ENCODE results near the gene TMEM236.

GRCh38 chr10:17816199-17816598 is 64.2 kb downstream of the TMEM236 start:
- TF ChIP-seq TAF1 (IDR thresholded peaks at IDR 0.05; ENCODE audit: borderline replicate concordance, low read depth, low read length): no peak
- no peak for TF ChIP-seq CTCF (IDR thresholded peaks at IDR 0.05)
- TF ChIP-seq USF2 (IDR thresholded peaks at IDR 0.05; ENCODE audit: borderline replicate concordance, low read depth, low read length): no peak
- no peak for TF ChIP-seq POLR2AphosphoS5 (IDR thresholded peaks at IDR 0.05; ENCODE audit: low read depth, low read length)
- TF ChIP-seq RAD21 (IDR thresholded peaks at IDR 0.05; ENCODE audit: low read length): no peak
- no peak for TF ChIP-seq GATA2 (CRISPR knock-in tag; IDR thresholded peaks at IDR 0.05)
- TF ChIP-seq USF1 (IDR thresholded peaks at IDR 0.05; ENCODE audit: borderline replicate concordance, low read depth): no peak
- TF ChIP-seq SMC3 (IDR thresholded peaks at IDR 0.05; ENCODE audit: low read depth, low read length): no peak

Measured in SK-N-SH (cell line).